ENCODE measurements around the gene CD84.
"Not testable (repeated sequence)": the region's sequence is repeated elsewhere in the genome, so short reads cannot be mapped to it uniquely, and the experiment has no call there.

DNA sequence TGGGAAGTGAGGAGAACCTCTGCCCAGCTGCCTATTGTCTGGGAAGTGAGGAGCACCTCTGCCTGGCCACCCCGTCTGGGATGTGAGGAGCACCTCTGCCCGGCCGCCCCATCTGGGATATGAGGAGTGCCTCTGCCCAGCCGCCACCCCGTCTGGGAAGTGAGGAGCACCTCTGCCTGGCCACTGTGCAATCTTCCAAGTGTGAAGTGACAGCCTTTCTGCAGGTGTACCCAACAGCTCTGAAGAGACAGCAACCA, 46.8 kb downstream of the CD84 start:
- TF ChIP-seq, protein P1, sequence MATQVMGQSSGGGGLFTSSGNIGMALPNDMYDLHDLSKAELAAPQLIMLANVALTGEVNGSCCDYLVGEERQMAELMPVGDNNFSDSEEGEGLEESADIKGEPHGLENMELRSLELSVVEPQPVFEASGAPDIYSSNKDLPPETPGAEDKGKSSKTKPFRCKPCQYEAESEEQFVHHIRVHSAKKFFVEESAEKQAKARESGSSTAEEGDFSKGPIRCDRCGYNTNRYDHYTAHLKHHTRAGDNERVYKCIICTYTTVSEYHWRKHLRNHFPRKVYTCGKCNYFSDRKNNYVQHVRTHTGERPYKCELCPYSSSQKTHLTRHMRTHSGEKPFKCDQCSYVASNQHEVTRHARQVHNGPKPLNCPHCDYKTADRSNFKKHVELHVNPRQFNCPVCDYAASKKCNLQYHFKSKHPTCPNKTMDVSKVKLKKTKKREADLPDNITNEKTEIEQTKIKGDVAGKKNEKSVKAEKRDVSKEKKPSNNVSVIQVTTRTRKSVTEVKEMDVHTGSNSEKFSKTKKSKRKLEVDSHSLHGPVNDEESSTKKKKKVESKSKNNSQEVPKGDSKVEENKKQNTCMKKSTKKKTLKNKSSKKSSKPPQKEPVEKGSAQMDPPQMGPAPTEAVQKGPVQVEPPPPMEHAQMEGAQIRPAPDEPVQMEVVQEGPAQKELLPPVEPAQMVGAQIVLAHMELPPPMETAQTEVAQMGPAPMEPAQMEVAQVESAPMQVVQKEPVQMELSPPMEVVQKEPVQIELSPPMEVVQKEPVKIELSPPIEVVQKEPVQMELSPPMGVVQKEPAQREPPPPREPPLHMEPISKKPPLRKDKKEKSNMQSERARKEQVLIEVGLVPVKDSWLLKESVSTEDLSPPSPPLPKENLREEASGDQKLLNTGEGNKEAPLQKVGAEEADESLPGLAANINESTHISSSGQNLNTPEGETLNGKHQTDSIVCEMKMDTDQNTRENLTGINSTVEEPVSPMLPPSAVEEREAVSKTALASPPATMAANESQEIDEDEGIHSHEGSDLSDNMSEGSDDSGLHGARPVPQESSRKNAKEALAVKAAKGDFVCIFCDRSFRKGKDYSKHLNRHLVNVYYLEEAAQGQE (IDR thresholded peaks at IDR 0.05; ENCODE audit: insufficient replicate concordance, low read depth) = not testable (repeated sequence)
- TF ChIP-seq, protein P2, sequence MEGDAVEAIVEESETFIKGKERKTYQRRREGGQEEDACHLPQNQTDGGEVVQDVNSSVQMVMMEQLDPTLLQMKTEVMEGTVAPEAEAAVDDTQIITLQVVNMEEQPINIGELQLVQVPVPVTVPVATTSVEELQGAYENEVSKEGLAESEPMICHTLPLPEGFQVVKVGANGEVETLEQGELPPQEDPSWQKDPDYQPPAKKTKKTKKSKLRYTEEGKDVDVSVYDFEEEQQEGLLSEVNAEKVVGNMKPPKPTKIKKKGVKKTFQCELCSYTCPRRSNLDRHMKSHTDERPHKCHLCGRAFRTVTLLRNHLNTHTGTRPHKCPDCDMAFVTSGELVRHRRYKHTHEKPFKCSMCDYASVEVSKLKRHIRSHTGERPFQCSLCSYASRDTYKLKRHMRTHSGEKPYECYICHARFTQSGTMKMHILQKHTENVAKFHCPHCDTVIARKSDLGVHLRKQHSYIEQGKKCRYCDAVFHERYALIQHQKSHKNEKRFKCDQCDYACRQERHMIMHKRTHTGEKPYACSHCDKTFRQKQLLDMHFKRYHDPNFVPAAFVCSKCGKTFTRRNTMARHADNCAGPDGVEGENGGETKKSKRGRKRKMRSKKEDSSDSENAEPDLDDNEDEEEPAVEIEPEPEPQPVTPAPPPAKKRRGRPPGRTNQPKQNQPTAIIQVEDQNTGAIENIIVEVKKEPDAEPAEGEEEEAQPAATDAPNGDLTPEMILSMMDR (IDR thresholded peaks at IDR 0.05; ENCODE audit: insufficient read depth, low read length) = not testable (repeated sequence)
- not testable (repeated sequence) for TF ChIP-seq POLR2AphosphoS5 (IDR thresholded peaks at IDR 0.05; ENCODE audit: low read depth)
